GM21825 (cell line): ENCODE results near the gene IL22RA2.
"Not testable (repeated sequence)": the region's sequence is repeated elsewhere in the genome, so short reads cannot be mapped to it uniquely, and the experiment has no call there.

Experiments used
- ATAC-seq: cut with Tn5 transposase; IDR thresholded peaks from one replicate; pipeline ENCODE4 v1.9.1; 2021; ENCODE audit warnings: mild to moderate bottlenecking, moderate library complexity; ENCODE audit not compliant: unreplicated experiment

IL22RA2 gene

GRCh38 chr6:137126875-137127485, 46.5 kb downstream of the IL22RA2 start:
- ATAC-seq, result no peak

- ATAC-seq, result no peak
These were observed 50.4 kb downstream of the IL22RA2 start for GRCh38 chr6:137123078-137123477.

- ATAC-seq, result peak; percentile 53
These were observed 50.8 kb downstream of the IL22RA2 start for GRCh38 chr6:137122612-137123011.

- no peak for ATAC-seq
These were observed 51.9 kb downstream of the IL22RA2 start for GRCh38 chr6:137121401-137121997.

DNA sequence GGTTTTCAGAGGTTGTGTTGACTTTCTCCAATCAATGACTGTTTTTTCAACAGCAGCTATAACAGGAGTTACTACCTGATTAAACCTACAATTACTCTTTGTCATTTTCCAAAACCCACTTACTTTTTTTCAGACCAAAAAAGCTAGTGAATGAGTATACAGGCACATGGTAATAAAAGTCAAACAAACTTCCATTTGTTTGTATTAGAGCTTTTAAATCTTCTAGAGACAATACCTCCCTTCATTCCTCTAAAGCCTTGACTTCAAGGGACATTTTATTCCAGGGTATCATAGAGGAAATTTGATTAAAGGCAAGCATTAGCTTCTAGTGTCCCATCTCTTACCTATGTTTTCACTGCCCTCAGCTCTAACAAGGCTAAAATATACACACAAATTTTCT, 52.7 kb downstream of the IL22RA2 start:
- ATAC-seq, result no peak

DNA sequence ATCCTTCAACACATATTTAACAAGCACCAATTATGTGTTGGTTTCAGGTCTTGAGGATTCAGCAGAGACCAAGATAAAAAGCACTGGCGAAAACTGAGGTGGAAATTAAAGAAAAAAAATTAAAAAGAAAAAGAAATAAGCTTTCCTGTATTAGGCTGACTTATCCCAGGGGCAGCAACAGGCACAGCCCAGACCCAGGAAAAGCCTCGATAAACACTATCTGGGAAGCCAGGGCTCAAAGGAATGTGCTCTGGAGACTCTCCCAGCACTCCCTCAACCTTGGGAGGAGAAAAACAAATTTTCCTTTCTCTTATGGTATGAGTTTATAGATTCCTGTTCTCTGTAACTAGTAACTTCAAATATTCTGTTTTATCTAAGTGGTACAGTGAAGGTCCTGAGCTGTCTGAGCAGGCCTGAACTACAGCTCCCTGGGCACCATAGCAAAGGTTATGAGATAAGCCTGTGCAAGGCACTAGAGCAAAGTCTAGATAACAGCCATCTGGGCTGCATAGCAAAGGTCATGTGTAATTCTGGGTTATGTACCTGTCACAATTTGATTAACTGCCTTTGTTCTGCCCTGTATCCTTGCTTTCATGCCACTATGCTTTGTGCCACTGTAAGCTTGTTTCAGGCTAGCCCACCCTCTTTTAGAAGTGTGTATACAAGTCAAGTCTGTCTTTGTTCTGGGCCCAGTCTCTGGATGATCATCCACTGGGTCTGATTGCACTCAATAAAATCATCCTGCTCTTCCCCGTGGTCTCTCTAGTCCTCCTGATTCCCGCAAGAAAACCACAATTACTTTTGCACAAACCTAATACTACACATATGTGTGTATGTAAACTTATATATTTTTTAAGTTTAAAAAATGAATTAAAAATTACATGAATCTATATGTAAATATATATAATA, 54.0 kb downstream of the IL22RA2 start:
- no peak for ATAC-seq

DNA sequence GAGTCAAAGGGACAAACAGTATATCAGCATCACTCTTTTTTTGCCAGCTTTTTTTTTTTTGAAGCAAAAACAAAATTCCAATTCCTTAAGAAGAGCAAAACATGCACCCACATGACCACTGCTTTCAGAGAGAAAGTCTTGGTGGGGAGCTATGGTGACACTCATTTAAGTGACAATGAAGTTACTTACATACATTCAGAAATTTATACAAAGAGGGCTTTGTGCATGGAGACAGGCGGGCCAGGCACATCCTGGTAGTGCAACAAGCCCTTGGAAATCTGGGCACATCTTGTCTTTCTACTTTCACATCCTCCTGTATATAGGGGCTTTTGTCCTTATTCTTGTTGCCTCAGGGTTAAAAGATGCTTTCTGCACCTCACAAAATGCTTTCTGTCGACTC, 55.9 kb downstream of the IL22RA2 start:
- ATAC-seq, result no peak

- ATAC-seq, result no peak
These were observed 56.6 kb downstream of the IL22RA2 start for GRCh38 chr6:137116807-137117206.

GRCh38 chr6:137115658-137116057, 57.8 kb downstream of the IL22RA2 start:
- no peak for ATAC-seq

DNA sequence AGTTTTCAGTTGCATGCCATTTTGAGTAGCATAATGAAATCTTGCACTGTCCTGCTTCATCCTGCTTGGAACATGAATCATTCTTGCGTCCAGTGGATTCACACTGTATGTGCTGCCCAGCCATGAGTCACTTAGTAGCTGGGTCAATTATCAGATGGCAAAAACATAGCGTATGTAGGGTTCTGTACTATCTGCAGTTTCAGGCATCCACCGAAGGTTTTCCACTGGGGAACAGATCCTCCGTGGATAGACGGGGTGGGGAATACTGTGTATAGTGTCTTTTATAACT, 61.4 kb downstream of the IL22RA2 start:
- ATAC-seq, result no peak

DNA sequence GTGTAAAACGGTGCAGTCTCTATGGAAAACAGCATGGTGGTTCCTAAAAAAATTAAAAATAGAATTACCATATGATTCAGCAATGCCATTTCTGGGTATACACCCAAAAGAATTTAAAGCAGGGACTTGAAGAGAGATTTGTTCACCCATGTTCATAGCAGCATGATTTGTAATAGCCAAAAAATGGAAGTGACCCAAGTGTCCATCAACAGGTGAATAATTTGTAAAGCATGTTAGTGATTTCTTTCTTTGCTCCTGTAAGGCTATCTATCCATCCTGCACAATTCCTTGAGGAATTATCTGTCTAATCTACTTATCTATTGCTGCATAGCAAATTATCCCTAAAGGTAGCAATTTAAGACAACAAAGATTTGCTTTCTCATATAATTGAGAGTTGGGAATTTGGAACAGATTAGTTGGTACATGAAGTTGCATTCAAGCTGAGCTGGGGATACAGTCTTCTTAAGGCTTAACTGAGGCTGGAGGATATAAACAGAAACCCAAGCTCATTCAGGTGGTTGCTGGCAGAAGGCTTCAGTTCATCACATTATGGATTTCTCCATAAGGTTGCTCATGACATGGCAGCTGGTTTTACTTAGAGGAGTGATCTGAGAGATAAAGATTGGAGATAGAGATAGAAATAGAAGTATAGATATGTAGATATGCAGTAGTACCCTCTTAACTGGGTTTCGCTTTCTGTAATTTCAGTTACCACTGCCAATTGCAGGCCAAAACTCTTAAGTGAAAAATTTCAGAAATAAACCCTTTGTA, 62.0 kb downstream of the IL22RA2 start:
- no peak for ATAC-seq

- no peak for ATAC-seq
These were observed 65.7 kb downstream of the IL22RA2 start for GRCh38 chr6:137107767-137108105.

- not testable (repeated sequence) for ATAC-seq
These were observed 66.2 kb downstream of the IL22RA2 start for GRCh38 chr6:137107047-137107766.

DNA sequence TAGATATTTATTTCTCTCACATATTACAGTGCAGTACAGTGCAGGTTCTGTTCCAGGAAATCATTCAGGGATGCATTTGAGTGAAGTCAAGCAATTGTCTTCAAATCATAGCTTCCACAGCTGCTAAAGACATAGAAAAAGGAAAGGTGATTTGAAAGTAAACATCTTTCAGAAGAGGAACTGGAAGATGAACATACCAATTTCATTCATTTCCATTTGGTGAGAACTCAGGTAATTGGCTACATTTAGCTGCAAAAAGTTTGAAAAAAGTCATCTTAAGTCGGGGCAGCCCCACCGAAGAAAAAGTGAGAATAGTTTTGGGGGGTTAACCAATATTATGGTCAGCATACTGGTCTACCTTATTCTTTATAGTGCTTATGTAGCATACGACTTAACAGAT, 67.3 kb downstream of the IL22RA2 start:
- ATAC-seq, result no peak

DNA sequence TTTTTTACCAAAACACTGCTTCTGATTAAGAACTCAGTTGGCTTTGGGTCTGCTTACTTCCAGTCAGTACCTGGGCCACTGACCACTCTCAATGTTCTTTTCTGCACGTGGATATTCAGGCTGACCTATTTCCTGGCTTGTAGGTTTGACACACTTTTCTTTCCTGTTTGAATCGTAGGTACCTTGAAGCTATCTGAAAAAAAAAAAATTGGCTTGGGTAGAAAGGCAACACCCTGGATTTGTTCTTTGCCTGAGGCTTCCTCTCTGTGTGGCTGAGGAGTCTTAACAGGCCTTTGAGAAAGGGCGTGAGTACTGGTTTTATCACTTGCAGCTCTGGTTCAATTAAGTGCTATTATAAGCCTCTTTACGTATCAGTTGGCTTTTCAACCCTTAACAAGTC, 68.1 kb downstream of the IL22RA2 start:
- ATAC-seq, result no peak

- ATAC-seq, result no peak
These were observed 68.5 kb downstream of the IL22RA2 start for GRCh38 chr6:137104926-137105325.

DNA sequence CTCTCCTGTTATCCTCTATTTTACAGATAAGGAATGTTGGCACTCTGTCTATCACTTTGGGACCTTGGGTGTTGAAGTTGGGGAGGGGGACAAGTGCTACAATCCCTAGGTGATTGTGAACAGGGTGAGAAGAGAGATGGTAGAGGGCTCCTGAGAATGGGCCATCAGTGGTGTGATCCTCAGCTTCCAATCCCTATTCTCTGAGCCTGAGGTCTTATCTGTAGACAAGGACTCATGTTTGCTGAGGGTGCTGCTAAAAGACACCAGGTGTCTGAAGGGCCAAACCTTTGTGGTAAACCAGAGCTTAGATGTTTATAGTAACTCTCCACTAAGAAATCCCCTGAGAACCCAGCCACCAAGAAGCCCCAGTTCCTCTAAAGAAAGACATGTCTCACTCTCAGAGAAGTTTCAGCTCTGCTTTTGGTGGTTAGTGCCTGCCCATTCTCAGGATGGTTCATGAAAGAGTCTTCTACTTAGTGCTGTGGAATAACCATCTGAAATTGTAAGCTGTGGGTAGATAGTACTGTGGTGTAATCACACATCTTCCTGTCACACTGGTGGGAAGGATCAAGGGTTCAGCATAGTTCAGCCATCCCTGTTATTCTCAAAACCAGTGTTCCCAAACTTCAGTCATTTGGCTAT, 70.5 kb downstream of the IL22RA2 start:
- peak; percentile 78 for ATAC-seq

GRCh38 chr6:137102050-137102848, 71.2 kb downstream of the IL22RA2 start:
- ATAC-seq, result peak; percentile 27

GRCh38 chr6:137099689-137100403, 73.6 kb downstream of the IL22RA2 start:
- ATAC-seq, result no peak
